ENCODE measurements around the gene MLH1. TPM values are rescaled to one million over a fixed set of nuclear protein-coding genes. Genes with fewer than 3 reads are reported as not detected.

MLH1 gene
- total and polyA plus RNA-seq, 2 of the 8 experiments (the other 6 are each of a cell fraction or from before 2014, with no cell fraction given): 36.4 to 47.3 TPM

- TF ChIP-seq, protein P1, sequence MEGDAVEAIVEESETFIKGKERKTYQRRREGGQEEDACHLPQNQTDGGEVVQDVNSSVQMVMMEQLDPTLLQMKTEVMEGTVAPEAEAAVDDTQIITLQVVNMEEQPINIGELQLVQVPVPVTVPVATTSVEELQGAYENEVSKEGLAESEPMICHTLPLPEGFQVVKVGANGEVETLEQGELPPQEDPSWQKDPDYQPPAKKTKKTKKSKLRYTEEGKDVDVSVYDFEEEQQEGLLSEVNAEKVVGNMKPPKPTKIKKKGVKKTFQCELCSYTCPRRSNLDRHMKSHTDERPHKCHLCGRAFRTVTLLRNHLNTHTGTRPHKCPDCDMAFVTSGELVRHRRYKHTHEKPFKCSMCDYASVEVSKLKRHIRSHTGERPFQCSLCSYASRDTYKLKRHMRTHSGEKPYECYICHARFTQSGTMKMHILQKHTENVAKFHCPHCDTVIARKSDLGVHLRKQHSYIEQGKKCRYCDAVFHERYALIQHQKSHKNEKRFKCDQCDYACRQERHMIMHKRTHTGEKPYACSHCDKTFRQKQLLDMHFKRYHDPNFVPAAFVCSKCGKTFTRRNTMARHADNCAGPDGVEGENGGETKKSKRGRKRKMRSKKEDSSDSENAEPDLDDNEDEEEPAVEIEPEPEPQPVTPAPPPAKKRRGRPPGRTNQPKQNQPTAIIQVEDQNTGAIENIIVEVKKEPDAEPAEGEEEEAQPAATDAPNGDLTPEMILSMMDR (IDR thresholded peaks at IDR 0.05; ENCODE audit: control extremely low read depth in 1 of 3, insufficient read depth in 1 of 3, low read depth in 1 of 3, low read length in 3 of 3): no peak
- TF ChIP-seq SP1 (IDR thresholded peaks at IDR 0.05; ENCODE audit: low read depth, low read length) (no peak), SP2 (IDR thresholded peaks at IDR 0.05; ENCODE audit: low read length) (no peak)
Observed at GRCh38 chr3:37094636-37095035, 101.3 kb downstream of the MLH1 start (continued).

All from H1 (cell line).